H1 (cell line): ENCODE measurements around the gene TLCD3B. TPM values are rescaled to one million over a fixed set of nuclear protein-coding genes. Genes with fewer than 3 reads are reported as not detected.

Source experiments
- CHD2 ChIP-seq: IDR thresholded peaks from 2 replicates; pipeline ENCODE4 v1.6.1; 2012; ENCODE audit warnings: low read length, improper control_type of control experiment
- CREB1 ChIP-seq: IDR thresholded peaks from 2 replicates; pipeline ENCODE4 v1.6.1; 2012; ENCODE audit warnings: inconsistent platforms
- CTBP2 ChIP-seq: IDR thresholded peaks from 2 replicates; pipeline ENCODE4 v1.7.0; 2011; ENCODE audit warnings: borderline replicate concordance, mild to moderate bottlenecking, moderate library complexity, mixed read lengths, low read length; ENCODE audit not compliant: insufficient read depth, insufficient read length
- EP300 ChIP-seq, 2 experiments: IDR thresholded peaks; 1 replicate in 1 of 2; 2 replicates in 1 of 2; pipeline ENCODE4 v1.6.1; 2011 to 2012; ENCODE audit warnings: low read depth in 2 of 2, low read length in 2 of 2, mild to moderate bottlenecking in 2 of 2, borderline replicate concordance in 1 of 2, inconsistent platforms in 1 of 2, moderate library complexity in 1 of 2
- polyA plus RNA-seq, 7 experiments: library from polyadenylated mRNA; depleted of rRNA in 3 of 7; stranded (reverse) in 5 of 7; unstranded in 2 of 7; fragments of >200 nt in 5 of 7; fragments of 200-250 nt in 2 of 7; gene quantifications; 1 replicate in 5 of 7; 2 replicates in 1 of 7; 4 replicates in 1 of 7; pipeline versions ENCODE4 v1.2.1 to v1.2.3, GENCODE V29; 2011 to 2013; ENCODE audit warnings: missing spikeins in 2 of 7, mixed read lengths in 2 of 7
- total RNA-seq: library from RNA; stranded (reverse); fragmentation: NEBNext Ultra II Directional; extraction: Animal tissue kit (Norgen Biotek cat#: 25700); gene quantifications from 2 replicates; pipeline ENCODE4 v1.2.1, GENCODE V29; 2021

Gene TLCD3B
- total and polyA plus RNA-seq, 2 of the 8 experiments (the other 6 are each of a cell fraction or from before 2014, with no cell fraction given) = 15.2 to 26.9 TPM

- no peak for TF ChIP-seq CTBP2
- no peak for TF ChIP-seq EP300 (IDR thresholded peaks at IDR 0.05; ENCODE audit: borderline replicate concordance in 1 of 2, low read depth in 2 of 2, low read length in 2 of 2)
- TF ChIP-seq CREB1 = no peak
- TF ChIP-seq CHD2 = no peak
These were observed 38.6 kb downstream of the TLCD3B start (continued) for GRCh38 chr16:29992344-29992967.
